SK-N-SH (cell line): ENCODE data around the gene NLGN1. TPM values are rescaled to one million over a fixed set of nuclear protein-coding genes. Genes with fewer than 3 reads are reported as not detected.

Experiments used
- CTCF ChIA-PET: fragments of 300-600, 350-600 bp; formaldehyde crosslinking; extraction: SDS; loops from one replicate; lab custom pipeline; 2021; lab: Yijun Ruan, JAX
- POLR2A ChIA-PET: fragments of 350-600 bp; sonication (Branson Sonifier 250); formaldehyde crosslinking; extraction: SDS; loops from one replicate; lab custom pipeline; 2020; ENCODE audit warnings: antibody characterized with exemption, inconsistent platforms; lab: Yijun Ruan, JAX
- DNase-seq: peaks from one replicate; pipeline ENCODE4 v3.0.0; 2012
- H2AFZ ChIP-seq: fragments of 200-600 bp; sonication (generic); 2 replicates; pipeline ENCODE4 v1.8.1; 2016; ENCODE audit warnings: antibody characterized with exemption, mild to moderate bottlenecking, low read depth
- H3F3A ChIP-seq: fragments of 200-600 bp; sonication (generic); replicated peaks from 2 replicates; pipeline ENCODE3; 2016; ENCODE audit warnings: antibody characterized with exemption, mild to moderate bottlenecking; ENCODE audit not compliant: insufficient read depth
- H3K27ac ChIP-seq, 2 experiments: fragments of 200-500 bp in 1 of 2; fragments of 200-600 bp in 1 of 2; sonication (Bioruptor generic) in 1 of 2; sonication (generic), shearing (Covaris generic) in 1 of 2; 2 replicates each; pipeline versions ENCODE4 v1.5.1 to v1.6.1; 2014 to 2016; ENCODE audit warnings: low read depth in 2 of 2, inconsistent platforms in 1 of 2, low read length in 1 of 2, mild to moderate bottlenecking in 1 of 2, mixed read lengths in 1 of 2
- H3K27me3 ChIP-seq: fragments of 200-600 bp; sonication (generic), shearing (Covaris generic); 2 replicates; pipeline ENCODE4 v1.6.1; 2016; ENCODE audit warnings: mixed run types; ENCODE audit not compliant: insufficient read depth
- H3K36me3 ChIP-seq, 2 experiments: fragments of 200-500 bp in 1 of 2; fragments of 200-600 bp in 1 of 2; sonication (Bioruptor generic) in 1 of 2; sonication (generic) in 1 of 2; replicated peaks in 1 of 2; 2 replicates each; pipeline versions ENCODE3 to v1.5.1; 2014 to 2016; ENCODE audit warnings: low read length in 1 of 2, mild to moderate bottlenecking in 1 of 2; ENCODE audit not compliant: insufficient read depth in 2 of 2, control insufficient read depth in 1 of 2
- H3K4me1 ChIP-seq, 2 experiments: fragments of 200-500 bp in 1 of 2; fragments of 200-600 bp in 1 of 2; sonication (Bioruptor generic) in 1 of 2; sonication (generic), shearing (Covaris generic) in 1 of 2; 2 replicates each; pipeline versions ENCODE4 v1.5.1 to v1.6.1; 2014 to 2016; ENCODE audit warnings: low read depth in 1 of 2, low read length in 1 of 2, mixed run types in 1 of 2; ENCODE audit not compliant: insufficient read depth in 2 of 2, control insufficient read depth in 1 of 2
- H3K4me2 ChIP-seq: fragments of 200-600 bp; sonication (generic), shearing (Covaris generic); 2 replicates; pipeline ENCODE4 v1.6.1; 2017; ENCODE audit warnings: mixed run types
- H3K4me3 ChIP-seq, 2 experiments: fragments of 200-500 bp in 1 of 2; fragments of 200-600 bp in 1 of 2; sonication (Bioruptor generic) in 1 of 2; sonication (generic), shearing (Covaris generic) in 1 of 2; 2 replicates each; pipeline versions ENCODE4 v1.5.1 to v1.8.1; 2014 to 2016; ENCODE audit warnings: low read depth in 2 of 2, inconsistent platforms in 1 of 2, low read length in 1 of 2, mild to moderate bottlenecking in 1 of 2, mixed read lengths in 1 of 2, moderate library complexity in 1 of 2
- H3K79me2 ChIP-seq: fragments of 200-600 bp; sonication (generic); 2 replicates; pipeline ENCODE4 v1.8.1; 2017; ENCODE audit warnings: mild to moderate bottlenecking; ENCODE audit not compliant: insufficient read depth
- H3K9ac ChIP-seq: fragments of 200-600 bp; sonication (generic); 2 replicates; pipeline ENCODE4 v1.6.1; 2017; ENCODE audit warnings: mixed run types
- H3K9me2 ChIP-seq: fragments of 200-600 bp; sonication (generic); 2 replicates; pipeline ENCODE4 v1.6.1; 2017; ENCODE audit warnings: mixed run types
- H3K9me3 ChIP-seq: fragments of 200-600 bp; sonication (generic); 2 replicates; pipeline ENCODE4 v1.6.1; 2017; ENCODE audit warnings: mixed run types, mild to moderate bottlenecking, moderate library complexity
- H4K20me1 ChIP-seq: fragments of 200-600 bp; sonication (generic); 2 replicates; pipeline ENCODE4 v1.6.1; 2017; ENCODE audit warnings: mild to moderate bottlenecking, mixed run types; ENCODE audit not compliant: insufficient read depth
- EZH2phosphoT487 ChIP-seq: fragments of 200-600 bp; sonication (generic); IDR thresholded peaks from 2 replicates; pipeline ENCODE4 v1.6.1; 2017; ENCODE audit warnings: low read depth, mixed run types, mild to moderate bottlenecking, antibody characterized with exemption, moderate library complexity, borderline replicate concordance
- FOXJ3 ChIP-seq: sonication (generic); formaldehyde crosslinking; IDR thresholded peaks from 2 replicates; pipeline ENCODE4 v1.5.1; 2020; ENCODE audit warnings: mild to moderate bottlenecking, missing genetic modification reagents
- GABPA ChIP-seq: IDR thresholded peaks from 2 replicates; pipeline ENCODE4 v1.4.0; 2012; ENCODE audit warnings: low read depth, mild to moderate bottlenecking
- NRF1 ChIP-seq: IDR thresholded peaks from 2 replicates; pipeline ENCODE4 v1.6.1; 2012; ENCODE audit warnings: low read depth, mild to moderate bottlenecking, low read length
- POLR2AphosphoS5 ChIP-seq: IDR thresholded peaks from 2 replicates; pipeline ENCODE4 v1.6.1; 2012; ENCODE audit warnings: low read depth, low read length
- RAD21 ChIP-seq: IDR thresholded peaks from 2 replicates; pipeline ENCODE4 v1.6.1; 2012; ENCODE audit warnings: mild to moderate bottlenecking, low read length
- RCOR1 ChIP-seq: fragments of 150-350 bp; IDR thresholded peaks from 2 replicates; pipeline ENCODE4 v1.6.1; 2017; ENCODE audit warnings: antibody characterized with exemption, low read length
- SIN3A ChIP-seq: IDR thresholded peaks from 2 replicates; pipeline ENCODE4 v1.6.1; 2012; ENCODE audit warnings: low read depth, mild to moderate bottlenecking, low read length, moderate library complexity, borderline replicate concordance
- SMC3 ChIP-seq: IDR thresholded peaks from 2 replicates; pipeline ENCODE4 v1.6.1; 2012; ENCODE audit warnings: low read depth, low read length, improper control_type of control experiment
- TCF12 ChIP-seq: IDR thresholded peaks from 2 replicates; pipeline ENCODE4 v1.4.0; 2012
- WGBS: methylation state at CpG from one replicate; pipeline ENCODE4 v1.1.6; 2017; ENCODE audit warnings: low lambda C conversion rate; 5-methylcytosine and 5-hydroxymethylcytosine counted together
- polyA plus RNA-seq, 3 experiments: library from polyadenylated mRNA; depleted of rRNA; stranded (reverse); fragments of >200 nt; gene quantifications; 2 replicates each; pipeline ENCODE4 v1.2.3, GENCODE V29; 2012
- TF ChIP-seq, protein P1 (sequence below): fragments of 200-600 bp; sonication (generic); IDR thresholded peaks from 2 replicates; pipeline ENCODE4 v1.6.1; 2017; ENCODE audit warnings: antibody characterized with exemption, mild to moderate bottlenecking, moderate library complexity
- TF ChIP-seq, protein P2 (sequence below): IDR thresholded peaks from 2 replicates; pipeline ENCODE4 v1.4.0; 2012; ENCODE audit warnings: low read depth, borderline replicate concordance
- TF ChIP-seq, protein P3 (sequence below): fragments of 150-350 bp; IDR thresholded peaks from 2 replicates; pipeline ENCODE4 v1.6.1; 2017; ENCODE audit warnings: antibody characterized with exemption, low read length, low read depth, borderline replicate concordance
- TF ChIP-seq, protein P4 (sequence below): IDR thresholded peaks from 2 replicates; pipeline ENCODE4 v1.6.1; 2012; ENCODE audit warnings: mild to moderate bottlenecking, low read depth, low read length, moderate library complexity
- TF ChIP-seq, protein P5 (sequence below): IDR thresholded peaks from 2 replicates; pipeline ENCODE4; 2012

Gene NLGN1
- polyA plus RNA-seq, 1 of the 3 experiments (the other 2 are of a cell fraction): 1.5 TPM

DNA sequence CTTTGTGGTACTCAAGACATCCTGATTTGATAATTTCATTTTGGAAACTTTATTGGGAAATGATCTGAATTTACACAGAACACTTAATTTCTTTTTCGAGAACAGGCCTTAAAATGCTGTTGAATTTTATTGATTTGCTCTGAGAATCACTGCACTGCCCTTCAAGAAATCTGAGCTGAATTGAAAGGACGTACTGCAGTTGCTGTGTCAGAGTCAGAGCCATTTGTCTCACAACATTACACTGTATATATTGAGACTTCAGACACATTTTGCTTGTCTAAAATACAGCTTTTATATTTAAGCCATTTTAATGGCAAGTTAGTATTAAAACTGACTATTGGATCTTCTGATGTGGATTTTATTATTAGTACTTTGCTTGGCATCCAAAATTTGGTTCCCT lies 504.1 kb downstream of the NLGN1 start:
- H4K20me1 ChIP-seq: no peaks in the 10 kb centered on the region
- H3K79me2 ChIP-seq: no peaks in the 10 kb centered on the region
- H3K9me3 ChIP-seq: no peaks in the 10 kb centered on the region
- H3K4me3 ChIP-seq: no peak overlapping the region
- ChIA-PET CTCF (no interaction called here), POLR2A (no interaction called here)
- DNase-seq: no peak
- no peaks in the 10 kb centered on the region for H3K9me2 ChIP-seq
- H3K4me2 ChIP-seq: no peak overlapping the region
- H3K36me3 ChIP-seq: no peaks in the 10 kb centered on the region
- no peaks in the 10 kb centered on the region for H3F3A ChIP-seq
- H3K27ac ChIP-seq: no peak overlapping the region
- no peak for TF ChIP-seq RAD21
- no peak for TF ChIP-seq TCF12
- no peak for TF ChIP-seq SMC3
- no peak for TF ChIP-seq POLR2AphosphoS5
- no peak for TF ChIP-seq EZH2phosphoT487
- no peak for TF ChIP-seq RCOR1
- TF ChIP-seq, protein P1, sequence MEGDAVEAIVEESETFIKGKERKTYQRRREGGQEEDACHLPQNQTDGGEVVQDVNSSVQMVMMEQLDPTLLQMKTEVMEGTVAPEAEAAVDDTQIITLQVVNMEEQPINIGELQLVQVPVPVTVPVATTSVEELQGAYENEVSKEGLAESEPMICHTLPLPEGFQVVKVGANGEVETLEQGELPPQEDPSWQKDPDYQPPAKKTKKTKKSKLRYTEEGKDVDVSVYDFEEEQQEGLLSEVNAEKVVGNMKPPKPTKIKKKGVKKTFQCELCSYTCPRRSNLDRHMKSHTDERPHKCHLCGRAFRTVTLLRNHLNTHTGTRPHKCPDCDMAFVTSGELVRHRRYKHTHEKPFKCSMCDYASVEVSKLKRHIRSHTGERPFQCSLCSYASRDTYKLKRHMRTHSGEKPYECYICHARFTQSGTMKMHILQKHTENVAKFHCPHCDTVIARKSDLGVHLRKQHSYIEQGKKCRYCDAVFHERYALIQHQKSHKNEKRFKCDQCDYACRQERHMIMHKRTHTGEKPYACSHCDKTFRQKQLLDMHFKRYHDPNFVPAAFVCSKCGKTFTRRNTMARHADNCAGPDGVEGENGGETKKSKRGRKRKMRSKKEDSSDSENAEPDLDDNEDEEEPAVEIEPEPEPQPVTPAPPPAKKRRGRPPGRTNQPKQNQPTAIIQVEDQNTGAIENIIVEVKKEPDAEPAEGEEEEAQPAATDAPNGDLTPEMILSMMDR: no peak
- TF ChIP-seq, protein P2, sequence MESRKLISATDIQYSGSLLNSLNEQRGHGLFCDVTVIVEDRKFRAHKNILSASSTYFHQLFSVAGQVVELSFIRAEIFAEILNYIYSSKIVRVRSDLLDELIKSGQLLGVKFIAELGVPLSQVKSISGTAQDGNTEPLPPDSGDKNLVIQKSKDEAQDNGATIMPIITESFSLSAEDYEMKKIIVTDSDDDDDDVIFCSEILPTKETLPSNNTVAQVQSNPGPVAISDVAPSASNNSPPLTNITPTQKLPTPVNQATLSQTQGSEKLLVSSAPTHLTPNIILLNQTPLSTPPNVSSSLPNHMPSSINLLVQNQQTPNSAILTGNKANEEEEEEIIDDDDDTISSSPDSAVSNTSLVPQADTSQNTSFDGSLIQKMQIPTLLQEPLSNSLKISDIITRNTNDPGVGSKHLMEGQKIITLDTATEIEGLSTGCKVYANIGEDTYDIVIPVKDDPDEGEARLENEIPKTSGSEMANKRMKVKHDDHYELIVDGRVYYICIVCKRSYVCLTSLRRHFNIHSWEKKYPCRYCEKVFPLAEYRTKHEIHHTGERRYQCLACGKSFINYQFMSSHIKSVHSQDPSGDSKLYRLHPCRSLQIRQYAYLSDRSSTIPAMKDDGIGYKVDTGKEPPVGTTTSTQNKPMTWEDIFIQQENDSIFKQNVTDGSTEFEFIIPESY: no peak
- TF ChIP-seq, protein P3, sequence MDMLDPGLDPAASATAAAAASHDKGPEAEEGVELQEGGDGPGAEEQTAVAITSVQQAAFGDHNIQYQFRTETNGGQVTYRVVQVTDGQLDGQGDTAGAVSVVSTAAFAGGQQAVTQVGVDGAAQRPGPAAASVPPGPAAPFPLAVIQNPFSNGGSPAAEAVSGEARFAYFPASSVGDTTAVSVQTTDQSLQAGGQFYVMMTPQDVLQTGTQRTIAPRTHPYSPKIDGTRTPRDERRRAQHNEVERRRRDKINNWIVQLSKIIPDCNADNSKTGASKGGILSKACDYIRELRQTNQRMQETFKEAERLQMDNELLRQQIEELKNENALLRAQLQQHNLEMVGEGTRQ: no peak
- no peaks in the 10 kb centered on the region for H3K27me3 ChIP-seq
- 85% methylated on average over 2 of the region's 2 CpGs for WGBS
- H2AFZ ChIP-seq: no peak overlapping the region
- no peak overlapping the region for H3K9ac ChIP-seq
- no peaks in the 10 kb centered on the region; a peak in 1 of 4 replicates for H3K4me1 ChIP-seq

DNA sequence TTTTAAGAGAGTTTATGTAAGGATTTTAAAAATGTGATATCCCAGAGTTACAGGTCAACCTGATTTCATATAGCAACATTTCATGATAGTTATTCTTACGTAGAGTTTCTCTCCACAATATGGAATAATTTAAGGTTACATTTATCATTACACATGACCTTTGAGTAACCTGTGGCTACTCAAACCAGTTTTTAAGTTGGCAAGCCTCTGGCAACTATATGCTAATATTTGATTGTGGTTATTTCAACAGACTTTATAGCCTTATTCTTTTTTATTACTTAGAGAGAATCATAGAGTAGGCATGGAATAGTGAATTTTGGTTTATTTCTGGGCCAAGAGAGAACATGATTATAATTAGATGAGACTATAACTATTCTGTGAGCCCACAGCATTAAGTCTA lies 504.9 kb downstream of the NLGN1 start:
- CTCF ChIA-PET: no interaction called here
- WGBS: 87% methylated on average over 1 of the region's 1 CpG

More for the DNA sequence above, 504.9 kb downstream of the NLGN1 start:
- H3K4me3 ChIP-seq: no peak overlapping the region
- POLR2A ChIA-PET: no interaction called here
- no peaks in the 10 kb centered on the region for H3F3A ChIP-seq
- H3K9me3 ChIP-seq: no peaks in the 10 kb centered on the region
- H3K4me2 ChIP-seq: no peak overlapping the region
- no peak overlapping the region for H2AFZ ChIP-seq
- no peak overlapping the region for H3K9ac ChIP-seq
- no peak for DNase-seq
- no peaks in the 10 kb centered on the region; a peak in 1 of 4 replicates for H3K4me1 ChIP-seq
- no peaks in the 10 kb centered on the region for H3K36me3 ChIP-seq
- peak overlapping the region in 1 of 2 experiments; percentile 24; a peak in 1 of 4 replicates for H3K27ac ChIP-seq
- no peaks in the 10 kb centered on the region for H3K27me3 ChIP-seq
- no peaks in the 10 kb centered on the region for H4K20me1 ChIP-seq
- TF ChIP-seq TCF12 (no peak), RCOR1 (no peak), RAD21 (no peak), GABPA (no peak), NRF1 (no peak), EZH2phosphoT487 (no peak), POLR2AphosphoS5 (no peak), FOXJ3 (CRISPR knock-in tag) (no peak), SIN3A (no peak)
- TF ChIP-seq, protein P4, sequence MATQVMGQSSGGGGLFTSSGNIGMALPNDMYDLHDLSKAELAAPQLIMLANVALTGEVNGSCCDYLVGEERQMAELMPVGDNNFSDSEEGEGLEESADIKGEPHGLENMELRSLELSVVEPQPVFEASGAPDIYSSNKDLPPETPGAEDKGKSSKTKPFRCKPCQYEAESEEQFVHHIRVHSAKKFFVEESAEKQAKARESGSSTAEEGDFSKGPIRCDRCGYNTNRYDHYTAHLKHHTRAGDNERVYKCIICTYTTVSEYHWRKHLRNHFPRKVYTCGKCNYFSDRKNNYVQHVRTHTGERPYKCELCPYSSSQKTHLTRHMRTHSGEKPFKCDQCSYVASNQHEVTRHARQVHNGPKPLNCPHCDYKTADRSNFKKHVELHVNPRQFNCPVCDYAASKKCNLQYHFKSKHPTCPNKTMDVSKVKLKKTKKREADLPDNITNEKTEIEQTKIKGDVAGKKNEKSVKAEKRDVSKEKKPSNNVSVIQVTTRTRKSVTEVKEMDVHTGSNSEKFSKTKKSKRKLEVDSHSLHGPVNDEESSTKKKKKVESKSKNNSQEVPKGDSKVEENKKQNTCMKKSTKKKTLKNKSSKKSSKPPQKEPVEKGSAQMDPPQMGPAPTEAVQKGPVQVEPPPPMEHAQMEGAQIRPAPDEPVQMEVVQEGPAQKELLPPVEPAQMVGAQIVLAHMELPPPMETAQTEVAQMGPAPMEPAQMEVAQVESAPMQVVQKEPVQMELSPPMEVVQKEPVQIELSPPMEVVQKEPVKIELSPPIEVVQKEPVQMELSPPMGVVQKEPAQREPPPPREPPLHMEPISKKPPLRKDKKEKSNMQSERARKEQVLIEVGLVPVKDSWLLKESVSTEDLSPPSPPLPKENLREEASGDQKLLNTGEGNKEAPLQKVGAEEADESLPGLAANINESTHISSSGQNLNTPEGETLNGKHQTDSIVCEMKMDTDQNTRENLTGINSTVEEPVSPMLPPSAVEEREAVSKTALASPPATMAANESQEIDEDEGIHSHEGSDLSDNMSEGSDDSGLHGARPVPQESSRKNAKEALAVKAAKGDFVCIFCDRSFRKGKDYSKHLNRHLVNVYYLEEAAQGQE: no peak
- TF ChIP-seq, protein P5, sequence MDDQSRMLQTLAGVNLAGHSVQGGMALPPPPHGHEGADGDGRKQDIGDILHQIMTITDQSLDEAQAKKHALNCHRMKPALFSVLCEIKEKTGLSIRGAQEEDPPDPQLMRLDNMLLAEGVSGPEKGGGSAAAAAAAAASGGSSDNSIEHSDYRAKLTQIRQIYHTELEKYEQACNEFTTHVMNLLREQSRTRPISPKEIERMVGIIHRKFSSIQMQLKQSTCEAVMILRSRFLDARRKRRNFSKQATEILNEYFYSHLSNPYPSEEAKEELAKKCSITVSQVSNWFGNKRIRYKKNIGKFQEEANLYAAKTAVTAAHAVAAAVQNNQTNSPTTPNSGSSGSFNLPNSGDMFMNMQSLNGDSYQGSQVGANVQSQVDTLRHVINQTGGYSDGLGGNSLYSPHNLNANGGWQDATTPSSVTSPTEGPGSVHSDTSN: no peak
- TF ChIP-seq, protein P3: no peak
- no peaks in the 10 kb centered on the region for H3K9me2 ChIP-seq
- no peaks in the 10 kb centered on the region for H3K79me2 ChIP-seq
